Bronchial epithelial cell (primary cell): Measurements from ENCODE around the gene LRIG1. TPM values are rescaled to one million over a fixed set of nuclear protein-coding genes. Genes with fewer than 3 reads are reported as not detected.

Experiments used
- DNase-seq: peaks from one replicate; pipeline ENCODE4 v3.0.0-alpha.2; 2010; ENCODE audit warnings: low read depth
- FAIRE-seq: peaks from 2 replicates; lab custom pipeline; 2011; peaks lifted over from hg19 to GRCh38; lab: Jason Lieb, UNC
- H3K27me3 ChIP-seq: 2 replicates; pipeline ENCODE4 v1.5.1; 2011; ENCODE audit warnings: low read length; ENCODE audit not compliant: control insufficient read depth, insufficient read depth
- H3K36me3 ChIP-seq: 2 replicates; pipeline ENCODE4 v1.5.1; 2011; ENCODE audit warnings: low read length; ENCODE audit not compliant: control insufficient read depth, insufficient read depth
- H3K4me3 ChIP-seq: 2 replicates; pipeline ENCODE4 v1.5.1; 2011; ENCODE audit warnings: mild to moderate bottlenecking, low read depth, low read length, control low read depth
- total RNA-seq: library from RNA; depleted of rRNA; stranded (reverse); fragments of >200 nt; gene quantifications from 2 replicates; pipeline ENCODE4 v1.2.1, GENCODE V29; 2014
- TF ChIP-seq, protein P1 (sequence below): IDR thresholded peaks from 2 replicates; pipeline ENCODE4 v1.5.1; 2011; ENCODE audit warnings: mild to moderate bottlenecking, moderate library complexity, low read length, control low read depth, inconsistent platforms; ENCODE audit not compliant: insufficient read depth, severe bottlenecking

LRIG1 gene
- total RNA-seq, 1 donor from 2014 or later: 11.6 TPM

DNA sequence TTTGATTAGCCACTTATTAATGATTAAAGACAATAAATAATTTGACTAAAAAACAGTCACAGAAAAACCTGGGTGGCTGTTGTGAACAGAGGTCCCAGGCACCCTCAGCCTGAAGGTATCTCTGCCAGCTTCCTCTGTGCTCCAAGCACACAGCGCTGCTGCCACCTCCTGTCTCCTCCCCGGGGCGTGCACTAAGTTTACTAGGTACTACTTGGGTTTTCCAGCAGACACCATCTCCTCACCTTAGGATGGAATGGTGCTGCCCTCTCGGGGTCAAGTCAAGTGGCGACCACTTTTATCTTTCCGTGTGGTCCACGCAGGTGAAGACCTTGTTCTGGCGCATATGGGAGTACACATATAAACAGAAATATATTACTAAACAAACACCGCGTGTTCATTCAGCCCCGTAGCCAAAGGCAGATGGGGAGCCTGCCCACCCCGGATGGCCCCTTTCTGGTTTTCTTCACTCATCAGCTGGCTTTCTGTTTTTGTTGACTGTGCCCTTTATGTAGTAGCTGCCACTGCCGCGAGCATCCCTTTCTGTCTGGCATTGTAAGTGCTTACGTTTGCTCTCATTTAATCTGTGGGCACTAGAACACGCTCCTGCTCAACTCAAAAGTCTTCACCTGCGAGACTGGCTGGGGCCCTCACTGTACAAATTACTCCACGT, 128.0 kb downstream of the LRIG1 start:
- FAIRE-seq: no peak
- TF ChIP-seq, protein P1, sequence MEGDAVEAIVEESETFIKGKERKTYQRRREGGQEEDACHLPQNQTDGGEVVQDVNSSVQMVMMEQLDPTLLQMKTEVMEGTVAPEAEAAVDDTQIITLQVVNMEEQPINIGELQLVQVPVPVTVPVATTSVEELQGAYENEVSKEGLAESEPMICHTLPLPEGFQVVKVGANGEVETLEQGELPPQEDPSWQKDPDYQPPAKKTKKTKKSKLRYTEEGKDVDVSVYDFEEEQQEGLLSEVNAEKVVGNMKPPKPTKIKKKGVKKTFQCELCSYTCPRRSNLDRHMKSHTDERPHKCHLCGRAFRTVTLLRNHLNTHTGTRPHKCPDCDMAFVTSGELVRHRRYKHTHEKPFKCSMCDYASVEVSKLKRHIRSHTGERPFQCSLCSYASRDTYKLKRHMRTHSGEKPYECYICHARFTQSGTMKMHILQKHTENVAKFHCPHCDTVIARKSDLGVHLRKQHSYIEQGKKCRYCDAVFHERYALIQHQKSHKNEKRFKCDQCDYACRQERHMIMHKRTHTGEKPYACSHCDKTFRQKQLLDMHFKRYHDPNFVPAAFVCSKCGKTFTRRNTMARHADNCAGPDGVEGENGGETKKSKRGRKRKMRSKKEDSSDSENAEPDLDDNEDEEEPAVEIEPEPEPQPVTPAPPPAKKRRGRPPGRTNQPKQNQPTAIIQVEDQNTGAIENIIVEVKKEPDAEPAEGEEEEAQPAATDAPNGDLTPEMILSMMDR: peak; percentile 15
- Histone ChIP-seq H3K27me3 (no peaks in the 10 kb centered on the region), H3K36me3 (no peaks in the 10 kb centered on the region), H3K4me3 (no peak overlapping the region)
- DNase-seq: peak; percentile 21

DNA sequence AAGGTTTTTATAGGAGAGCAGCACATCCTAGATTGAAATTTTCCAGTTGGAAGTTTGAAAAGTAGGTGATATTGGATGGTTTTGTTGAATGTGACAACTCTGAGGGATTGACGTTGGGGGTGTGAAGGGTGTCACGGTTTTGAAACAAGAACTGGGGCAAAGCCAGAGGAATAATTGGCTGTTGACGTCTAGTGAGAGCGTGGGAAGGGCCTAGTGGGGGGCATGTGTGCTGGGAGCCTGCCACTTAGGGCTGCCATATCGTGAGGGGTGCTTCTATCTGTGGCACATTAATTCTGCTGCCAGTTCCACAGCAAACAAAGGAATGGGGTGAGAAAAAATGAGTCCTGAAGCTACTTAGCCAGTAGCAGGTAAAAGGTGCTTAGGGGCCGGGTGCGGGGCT, 129.4 kb downstream of the LRIG1 start:
- TF ChIP-seq, protein P1: no peak
- FAIRE-seq: no peak
- Histone ChIP-seq H3K27me3 (no peaks in the 10 kb centered on the region), H3K4me3 (no peak overlapping the region), H3K36me3 (no peaks in the 10 kb centered on the region)
- no peak for DNase-seq

GRCh38 chr3:66370179-66370578, 130.6 kb downstream of the LRIG1 start:
- TF ChIP-seq, protein P1: no peak
- FAIRE-seq (no peak), DNase-seq (no peak)
- Histone ChIP-seq H3K36me3 (no peaks in the 10 kb centered on the region), H3K27me3 (no peaks in the 10 kb centered on the region), H3K4me3 (no peak overlapping the region)

- Histone ChIP-seq H3K27me3 (no peaks in the 10 kb centered on the region), H3K4me3 (no peak overlapping the region), H3K36me3 (no peaks in the 10 kb centered on the region)
- TF ChIP-seq, protein P1: no peak
- FAIRE-seq (no peak), DNase-seq (no peak)
Measured at GRCh38 chr3:66367979-66368378, 132.8 kb downstream of the LRIG1 start.

GRCh38 chr3:66366747-66367146, 134.1 kb downstream of the LRIG1 start:
- DNase-seq (no peak), FAIRE-seq (no peak)
- Histone ChIP-seq H3K4me3 (no peak overlapping the region), H3K27me3 (no peaks in the 10 kb centered on the region), H3K36me3 (no peaks in the 10 kb centered on the region)
- TF ChIP-seq, protein P1: no peak

DNA sequence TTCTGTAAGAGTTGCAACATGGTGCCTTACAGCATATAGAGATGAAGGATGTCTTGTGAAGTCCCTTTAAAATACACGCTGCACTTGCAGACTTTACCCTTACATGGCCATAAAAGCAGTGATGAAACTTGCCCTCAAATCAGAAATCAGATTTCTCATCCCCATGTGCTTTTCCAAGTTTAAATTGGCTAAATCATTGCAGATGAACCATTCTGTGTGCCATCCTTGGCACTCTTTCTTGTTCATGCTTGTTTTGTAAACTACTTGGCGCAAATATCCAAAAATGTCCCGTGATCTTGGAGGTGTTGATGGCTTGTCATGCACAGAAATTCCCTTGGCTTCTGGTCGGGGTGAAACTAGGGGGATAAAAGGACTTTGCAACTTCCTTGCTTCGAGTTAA, 135.7 kb downstream of the LRIG1 start:
- no peaks in the 10 kb centered on the region for H3K27me3 ChIP-seq
- H3K36me3 ChIP-seq: no peaks in the 10 kb centered on the region
- TF ChIP-seq, protein P1: no peak
- FAIRE-seq (no peak), DNase-seq (no peak)
- no peak overlapping the region for H3K4me3 ChIP-seq
